Measurements from ENCODE around the gene LSM2. TPM values are rescaled to one million over a fixed set of nuclear protein-coding genes. Genes with fewer than 3 reads are reported as not detected.
A peak's percentile ranks its signal among the peaks of the same experiment; 100 is the strongest.

LSM2 gene
- total and polyA plus RNA-seq, 9 of the 15 experiments (the other 6 are each of a cell fraction or from before 2014, with no cell fraction given): 154 to 407 (median 223) TPM

GRCh38 chr6:31791324-31792089 is 15.3 kb downstream of the LSM2 start (continued):
- peak in 1 of 2 experiments; percentile 34 for TF ChIP-seq AFF1 (IDR thresholded peaks at IDR 0.05; ENCODE audit: low read depth in 1 of 2, partially characterized antibody in 2 of 2)
- TF ChIP-seq ZNF589 (CRISPR knock-in tag; IDR thresholded peaks at IDR 0.05; ENCODE audit: low read depth): no peak
- no peak; the same call in 1 of the 2 replicates for TF ChIP-seq ZBTB33 (CRISPR knock-in tag; IDR thresholded peaks at IDR 0.05)
- TF ChIP-seq PHB2 (IDR thresholded peaks at IDR 0.05; ENCODE audit: low read depth): no peak; the same call in 1 of the 2 replicates
- TF ChIP-seq REST (IDR thresholded peaks at IDR 0.05; ENCODE audit: borderline replicate concordance): peak; percentile 29; the same call in 1 of the 2 replicates
- no peak for TF ChIP-seq REST (CRISPR knock-in tag; IDR thresholded peaks at IDR 0.05; ENCODE audit: low read depth)
- TF ChIP-seq TCF15 (CRISPR knock-in tag; IDR thresholded peaks at IDR 0.05): no peak
- no peak for TF ChIP-seq IRF2 (CRISPR knock-in tag; IDR thresholded peaks at IDR 0.05)
- TF ChIP-seq BDP1 (IDR thresholded peaks at IDR 0.05; ENCODE audit: insufficient read depth, insufficient read length): no peak
